GM12891 (cell line): ENCODE results near the gene KIF4A. TPM values are rescaled to one million over a fixed set of nuclear protein-coding genes. Genes with fewer than 3 reads are reported as not detected.
"Not testable (repeated sequence)": the region's sequence is repeated elsewhere in the genome, so short reads cannot be mapped to it uniquely, and the experiment has no call there.

Source experiments
- DNase-seq: peaks from one replicate; pipeline ENCODE4 v3.0.0; 2011; ENCODE audit warnings: low spot score; ENCODE audit not compliant: insufficient read length
- FAIRE-seq: peaks from 2 replicates; lab custom pipeline; 2011; peaks lifted over from hg19 to GRCh38; lab: Jason Lieb, UNC
- PAX5 ChIP-seq: IDR thresholded peaks from 2 replicates; pipeline ENCODE4 v1.6.1; 2011; ENCODE audit warnings: low read length, moderate library complexity, mild to moderate bottlenecking; ENCODE audit not compliant: insufficient read depth, severe bottlenecking
- POLR2A ChIP-seq: IDR thresholded peaks from 2 replicates; pipeline ENCODE4 v1.6.1; 2011; ENCODE audit warnings: low read depth, low read length, control low read depth
- POLR2AphosphoS5 ChIP-seq: IDR thresholded peaks from 2 replicates; pipeline ENCODE4 v1.6.1; 2011; ENCODE audit warnings: low read depth, low read length, control low read depth
- POU2F2 ChIP-seq: IDR thresholded peaks from 2 replicates; pipeline ENCODE4 v1.6.1; 2011; ENCODE audit warnings: low read depth, mild to moderate bottlenecking, control low read depth, low read length, moderate library complexity
- SPI1 ChIP-seq: IDR thresholded peaks from 2 replicates; pipeline ENCODE4 v1.6.1; 2011; ENCODE audit warnings: low read depth, low read length, control low read depth
- TAF1 ChIP-seq: IDR thresholded peaks from 2 replicates; pipeline ENCODE4 v1.6.1; 2011; ENCODE audit warnings: low read depth, low read length, control low read depth
- polyA plus RNA-seq: library from polyadenylated mRNA; unstranded; fragments of >200 nt; gene quantifications from one replicate; pipeline ENCODE4 v1.2.1, GENCODE V29; 2012; ENCODE audit warnings: low read depth, missing spikeins, inconsistent platforms; ENCODE audit not compliant: missing spikeins

KIF4A gene
- polyA plus RNA-seq: 10.0 TPM

DNA sequence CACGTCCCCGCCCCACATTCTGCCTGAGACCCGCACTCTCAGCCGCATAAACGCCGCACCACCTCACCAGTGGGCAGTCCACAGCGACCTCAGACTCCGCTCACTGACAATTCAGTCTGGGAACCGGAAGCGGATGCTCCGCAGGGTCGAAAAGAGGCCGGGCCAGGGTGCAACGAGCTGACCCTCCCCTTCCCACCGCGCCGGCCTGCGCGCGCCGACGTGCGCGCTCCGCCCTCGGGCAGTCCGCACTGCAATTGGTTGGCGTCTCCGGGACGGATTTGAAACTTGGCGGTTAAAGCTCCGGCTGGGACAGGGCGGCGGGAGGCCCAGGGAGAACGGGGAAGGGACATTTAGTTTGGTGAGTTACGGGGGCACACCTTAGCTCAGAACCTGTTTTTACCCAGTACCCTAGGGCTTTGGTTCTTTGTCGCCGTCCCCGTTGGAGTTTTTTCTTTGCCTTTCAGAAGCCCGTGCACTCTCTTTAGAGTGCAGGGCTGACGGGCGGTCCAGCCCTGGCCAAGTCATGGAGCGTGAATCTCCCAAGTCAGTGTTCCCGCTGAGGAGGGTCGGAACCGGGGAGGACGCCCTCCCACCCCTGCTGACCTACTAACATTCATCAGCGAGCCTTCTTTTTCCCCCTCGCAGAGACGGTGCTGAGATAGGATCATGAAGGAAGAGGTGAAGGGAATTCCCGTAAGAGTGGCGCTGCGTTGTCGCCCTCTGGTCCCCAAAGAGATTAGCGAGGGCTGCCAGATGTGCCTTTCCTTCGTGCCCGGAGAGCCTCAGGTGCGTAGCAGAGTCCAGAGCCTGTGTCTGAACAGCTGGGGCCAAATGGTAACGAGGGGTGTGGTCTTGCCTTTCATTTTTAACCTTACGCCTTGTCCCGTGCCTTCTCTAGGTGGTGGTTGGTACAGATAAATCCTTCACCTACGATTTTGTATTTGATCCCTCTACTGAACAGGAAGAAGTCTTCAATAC, at the start of gene KIF4A, which contains the start of gene PDZD11:
Gene KIF4A (plus strand): TSS at position 312 of the 978 bp plus-strand sequence. CDS start 355 bp downstream, at position 667.
Gene PDZD11 (minus strand): TSS at position 135 of the 978 bp plus-strand sequence. CDS start 586 bp downstream, outside the sequence.
- DNase-seq (peak; percentile 78), FAIRE-seq (peak; percentile 98)
- TF ChIP-seq TAF1 (no peak), PAX5 (no peak), SPI1 (no peak), POLR2AphosphoS5 (0 out of 2 replicates have a peak, but pooled peaks have one; percentile 67), POLR2A (peak; percentile 78), POU2F2 (no peak)

DNA sequence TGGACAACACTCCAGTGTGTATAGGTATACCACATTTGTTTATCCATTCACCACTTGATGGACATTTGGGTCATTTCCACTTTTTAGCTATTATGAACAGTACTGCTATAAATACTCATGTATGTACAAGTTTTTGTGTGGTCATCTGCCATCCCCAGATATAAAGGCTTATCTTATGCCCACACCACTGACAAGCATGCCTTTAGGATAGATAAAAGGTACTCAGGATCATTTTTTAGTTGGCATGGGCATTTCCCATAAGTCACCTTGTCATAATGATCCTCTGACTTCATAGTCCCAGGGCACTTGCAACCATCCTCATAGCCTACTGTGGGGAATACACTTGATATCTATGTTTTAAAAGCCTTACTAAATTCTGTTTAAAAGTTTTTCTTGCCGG, 49.2 kb upstream of the KIF4A start:
- no peak for FAIRE-seq
- TF ChIP-seq TAF1: no peak
- DNase-seq: no peak

DNA sequence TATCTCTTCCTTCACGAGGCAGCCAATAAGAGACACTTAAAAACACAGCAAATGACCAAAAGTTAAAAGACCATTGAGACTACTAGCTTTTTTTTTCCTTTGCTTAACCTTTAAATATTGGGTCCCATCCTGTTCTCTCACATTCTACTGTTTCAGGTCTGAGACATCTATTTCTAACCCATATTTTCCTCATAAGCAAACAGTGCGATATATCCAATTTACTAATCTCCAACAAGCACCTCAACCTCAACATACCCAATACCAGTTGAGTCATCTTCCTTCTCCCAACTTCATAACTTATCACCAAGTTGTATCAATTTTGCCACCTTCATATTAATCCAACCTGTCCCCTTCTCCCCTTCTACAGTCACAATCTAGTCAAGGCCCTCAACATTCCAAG, 48.4 kb upstream of the KIF4A start:
- TF ChIP-seq SPI1: no peak
- TF ChIP-seq POU2F2: no peak
- no peak for TF ChIP-seq TAF1
- no peak for TF ChIP-seq POLR2A
- no peak for TF ChIP-seq PAX5
- no peak for TF ChIP-seq POLR2AphosphoS5
- DNase-seq (no peak), FAIRE-seq (no peak)

- DNase-seq: not testable (repeated sequence)
Observed at GRCh38 chrX:70243601-70244000, 46.3 kb upstream of the KIF4A start.

GRCh38 chrX:70244881-70245280, 45.0 kb upstream of the KIF4A start:
- no peak for FAIRE-seq

More at GRCh38 chrX:70243601-70244000, 46.3 kb upstream of the KIF4A start:
- not testable (repeated sequence) for FAIRE-seq

GRCh38 chrX:70247252-70247651, 42.7 kb upstream of the KIF4A start:
- DNase-seq (no peak), FAIRE-seq (no peak)
- TF ChIP-seq SPI1: no peak
- TF ChIP-seq TAF1: no peak
- TF ChIP-seq POLR2AphosphoS5: no peak
- no peak for TF ChIP-seq POLR2A
- no peak for TF ChIP-seq POU2F2
- no peak for TF ChIP-seq PAX5

More at GRCh38 chrX:70244881-70245280, 45.0 kb upstream of the KIF4A start:
- DNase-seq: no peak
- no peak for TF ChIP-seq SPI1
- no peak for TF ChIP-seq PAX5
- TF ChIP-seq POLR2A: no peak
- TF ChIP-seq POU2F2: no peak
- no peak for TF ChIP-seq TAF1
- TF ChIP-seq POLR2AphosphoS5: no peak

- no peak for TF ChIP-seq POLR2AphosphoS5
- no peak for TF ChIP-seq PAX5
- no peak for TF ChIP-seq SPI1
- no peak for TF ChIP-seq TAF1
- TF ChIP-seq POU2F2: no peak
- no peak for TF ChIP-seq POLR2A
- DNase-seq: no peak
- FAIRE-seq: no peak
Observed at GRCh38 chrX:70252491-70252890, 37.4 kb upstream of the KIF4A start.

- DNase-seq (no peak), FAIRE-seq (no peak)
- no peak for TF ChIP-seq POLR2A
- no peak for TF ChIP-seq SPI1
- TF ChIP-seq POLR2AphosphoS5: no peak
- no peak for TF ChIP-seq PAX5
- TF ChIP-seq TAF1: no peak
- TF ChIP-seq POU2F2: no peak
Observed at GRCh38 chrX:70253377-70254062, 36.4 kb upstream of the KIF4A start.

- no peak for FAIRE-seq
- TF ChIP-seq TAF1 (no peak), POU2F2 (no peak), PAX5 (no peak), POLR2AphosphoS5 (no peak), SPI1 (no peak), POLR2A (no peak)
- DNase-seq: no peak
Observed at GRCh38 chrX:70254063-70254400, 35.9 kb upstream of the KIF4A start.

GRCh38 chrX:70254909-70255308, 35.0 kb upstream of the KIF4A start:
- DNase-seq: no peak
- TF ChIP-seq PAX5 (no peak), SPI1 (no peak), POLR2AphosphoS5 (no peak), TAF1 (no peak), POLR2A (no peak), POU2F2 (no peak)
- FAIRE-seq: no peak
